Hepatocyte (in vitro differentiated cells): Measurements from ENCODE around the gene WASL.

Experiments
- CTCF ChIP-seq: fragments of 200-600 bp; sonication (generic); IDR thresholded peaks from 2 replicates; pipeline ENCODE4 v1.5.1; 2016; ENCODE audit warnings: antibody characterized with exemption, mild to moderate bottlenecking; ENCODE audit not compliant: poor library complexity
- EZH2 ChIP-seq: fragments of 200-600 bp; sonication (generic); IDR thresholded peaks from 2 replicates; pipeline ENCODE4 v1.6.1; 2016; ENCODE audit warnings: antibody characterized with exemption, mild to moderate bottlenecking, borderline replicate concordance
- EZH2phosphoT487 ChIP-seq: fragments of 200-600 bp; sonication (generic); IDR thresholded peaks from one replicate; pipeline ENCODE4 v1.6.1; 2018; ENCODE audit warnings: antibody characterized with exemption, mild to moderate bottlenecking, low read depth, moderate library complexity; ENCODE audit not compliant: unreplicated experiment, severe bottlenecking

GRCh38 chr7:123788584-123788983 is 39.8 kb upstream of the WASL start:
- TF ChIP-seq CTCF (no peak), EZH2 (no peak), EZH2phosphoT487 (no peak)
